GM12878 (cell line): Measurements from ENCODE around the gene B3GNT3. TPM values are rescaled to one million over a fixed set of nuclear protein-coding genes. Genes with fewer than 3 reads are reported as not detected.

Experiments used
- ATAC-seq: fragments of 200-7000 bp; cut with Tn5 transposase; 3 replicates; pipeline ENCODE4 v1.9.1; 2020; ENCODE audit warnings: mild to moderate bottlenecking, moderate library complexity
- BruUV-seq: library from RNA; stranded (reverse); fragments of 400-500 nt; replicated peaks from 2 replicates; lab custom pipeline; 2021; lab: Mats Ljungman, UMichigan
- CTCF ChIA-PET: fragments of 300-600 bp; sonication (Branson Sonifier 250); formaldehyde crosslinking; extraction: SDS; loops from one replicate; lab custom pipeline; 2021; ENCODE audit warnings: inconsistent platforms; lab: Yijun Ruan, JAX
- POLR2A ChIA-PET: fragments of 350-600 bp; formaldehyde crosslinking; extraction: SDS; loops from one replicate; lab custom pipeline; 2021; ENCODE audit warnings: inconsistent platforms; lab: Charles Lee
- RAD21 ChIA-PET: fragments of 300-600 bp; sonication (Branson Sonifier 250); formaldehyde crosslinking; loops from one replicate; lab custom pipeline; 2023; ENCODE audit warnings: antibody characterized with exemption; ENCODE audit not compliant: unreplicated experiment; lab: Charles Lee
- SMC1A ChIA-PET: fragments of 300-600 bp; sonication (Branson Sonifier 250); formaldehyde crosslinking; loops from one replicate; lab custom pipeline; 2023; ENCODE audit not compliant: unreplicated experiment, uncharacterized antibody; lab: Charles Lee
- DNase-seq: peaks from one replicate; pipeline ENCODE4 v3.0.0-alpha.2; 2011; ENCODE audit warnings: low read depth, low spot score
- FAIRE-seq: peaks from 3 replicates; lab custom pipeline; 2011; peaks lifted over from hg19 to GRCh38; lab: Jason Lieb, UNC
- H2AFZ ChIP-seq: 2 replicates; pipeline ENCODE4 v1.6.0; 2011; ENCODE audit warnings: low read depth, low read length, control low read depth; ENCODE audit not compliant: control insufficient read depth
- H3K27ac ChIP-seq: 2 replicates; pipeline ENCODE4 v1.5.1; 2011; ENCODE audit warnings: control low read depth; ENCODE audit not compliant: control insufficient read depth, insufficient read depth
- H3K27me3 ChIP-seq, 2 experiments: replicated peaks in 1 of 2; 2 replicates each; pipeline versions ENCODE4 v1.6.0 to v1.6.1; 2011; ENCODE audit warnings: low read length in 1 of 2; ENCODE audit not compliant: control insufficient read depth in 2 of 2, insufficient read depth in 2 of 2
- H3K36me3 ChIP-seq, 2 experiments: 2 replicates each; pipeline ENCODE4 v1.5.1; 2011; ENCODE audit warnings: low read length in 1 of 2; ENCODE audit not compliant: control insufficient read depth in 2 of 2, insufficient read depth in 2 of 2
- H3K4me1 ChIP-seq: 2 replicates; pipeline ENCODE4 v1.6.1; 2011; ENCODE audit warnings: mild to moderate bottlenecking, low read length, moderate library complexity, mixed read lengths; ENCODE audit not compliant: control insufficient read depth, insufficient read depth
- H3K4me2 ChIP-seq: 2 replicates; pipeline ENCODE4 v1.6.0; 2011; ENCODE audit warnings: control low read depth; ENCODE audit not compliant: control insufficient read depth, insufficient read depth
- H3K4me3 ChIP-seq: fragments of 200-600 bp; sonication (generic); 2 replicates; pipeline ENCODE4 v1.5.1; 2016
- H3K79me2 ChIP-seq: 2 replicates; pipeline ENCODE4 v1.6.0; 2011; ENCODE audit warnings: low read length; ENCODE audit not compliant: control insufficient read depth, insufficient read depth
- H3K9ac ChIP-seq: 2 replicates; pipeline ENCODE4 v1.8.0; 2011; ENCODE audit warnings: low read length, control low read depth, mixed read lengths; ENCODE audit not compliant: control insufficient read depth, insufficient read depth
- H3K9me3 ChIP-seq: replicated peaks from 3 replicates; pipeline ENCODE4 v1.5.1; 2011; ENCODE audit warnings: mild to moderate bottlenecking, low read length; ENCODE audit not compliant: control insufficient read depth, insufficient read depth
- H4K20me1 ChIP-seq: 2 replicates; pipeline ENCODE4 v1.6.0; 2011; ENCODE audit not compliant: control insufficient read depth, insufficient read depth
- CBFB ChIP-seq: IDR thresholded peaks from 2 replicates; pipeline ENCODE4 v1.6.1; 2016; ENCODE audit warnings: antibody characterized with exemption, low read depth
- EGR1 ChIP-seq, 2 experiments: IDR thresholded peaks; 1 replicate in 1 of 2; 2 replicates in 1 of 2; pipeline ENCODE4 v1.6.1; 2011 to 2012; ENCODE audit warnings: low read depth in 2 of 2, low read length in 2 of 2, borderline replicate concordance in 1 of 2, mild to moderate bottlenecking in 1 of 2, moderate library complexity in 1 of 2
- HDAC6 ChIP-seq: fragments of 200-600 bp; sonication (generic); IDR thresholded peaks from one replicate; pipeline ENCODE4 v1.8.0; 2017; ENCODE audit warnings: antibody characterized with exemption; ENCODE audit not compliant: unreplicated experiment
- LARP7 ChIP-seq: fragments of 450-650 bp; IDR thresholded peaks from 2 replicates; pipeline ENCODE4 v1.6.1; 2017; ENCODE audit warnings: mild to moderate bottlenecking
- MEF2A ChIP-seq: IDR thresholded peaks from 2 replicates; pipeline ENCODE4 v1.6.1; 2011; ENCODE audit warnings: low read depth, mild to moderate bottlenecking, low read length, moderate library complexity; ENCODE audit not compliant: insufficient read depth
- MEF2B ChIP-seq: fragments of 450-650 bp; IDR thresholded peaks from 2 replicates; pipeline ENCODE4 v1.6.1; 2018; ENCODE audit warnings: mild to moderate bottlenecking, moderate library complexity; ENCODE audit not compliant: partially characterized antibody, poor library complexity, severe bottlenecking
- MTA2 ChIP-seq: fragments of 450-650 bp; IDR thresholded peaks from 2 replicates; pipeline ENCODE4 v1.6.1; 2016; ENCODE audit warnings: low read depth, mild to moderate bottlenecking, moderate library complexity
- MXI1 ChIP-seq: fragments of 150-350 bp; IDR thresholded peaks from 2 replicates; pipeline ENCODE4 v1.6.1; 2011; ENCODE audit warnings: low read depth, mild to moderate bottlenecking, inconsistent platforms, low read length, improper control_type of control experiment
- NBN ChIP-seq: fragments of 450-650 bp; IDR thresholded peaks from 2 replicates; pipeline ENCODE4 v1.6.1; 2016
- NFXL1 ChIP-seq: fragments of 450-650 bp; IDR thresholded peaks from 2 replicates; pipeline ENCODE4 v1.6.1; 2017; ENCODE audit warnings: antibody characterized with exemption, mild to moderate bottlenecking, borderline replicate concordance
- NR2C1 ChIP-seq: fragments of 450-650 bp; IDR thresholded peaks from 2 replicates; pipeline ENCODE4 v1.6.1; 2017; ENCODE audit warnings: antibody characterized with exemption, mild to moderate bottlenecking, moderate library complexity
- POU2F2 ChIP-seq: IDR thresholded peaks from 3 replicates; pipeline ENCODE4 v1.6.1; 2011; ENCODE audit warnings: low read depth, mild to moderate bottlenecking, low read length, borderline replicate concordance
- RAD21 ChIP-seq: IDR thresholded peaks from 2 replicates; pipeline ENCODE4 v1.6.1; 2011; ENCODE audit warnings: mild to moderate bottlenecking, low read depth, low read length, moderate library complexity; ENCODE audit not compliant: insufficient read depth
- RELB ChIP-seq: fragments of 450-650 bp; IDR thresholded peaks from 2 replicates; pipeline ENCODE4 v1.6.1; 2017; ENCODE audit warnings: low read depth, mild to moderate bottlenecking, moderate library complexity
- RUNX3 ChIP-seq: IDR thresholded peaks from 2 replicates; pipeline ENCODE4 v1.6.1; 2012; ENCODE audit warnings: low read length, inconsistent platforms
- SP1 ChIP-seq: IDR thresholded peaks from one replicate; pipeline ENCODE4 v1.6.1; 2011; ENCODE audit warnings: low read depth, low read length
- TCF3 ChIP-seq: IDR thresholded peaks from 2 replicates; pipeline ENCODE4 v1.6.1; 2012; ENCODE audit warnings: low read depth, mild to moderate bottlenecking, low read length, borderline replicate concordance; ENCODE audit not compliant: insufficient read depth
- WRNIP1 ChIP-seq: IDR thresholded peaks from 2 replicates; pipeline ENCODE4 v1.6.1; 2011; ENCODE audit warnings: low read depth, low read length, improper control_type of control experiment, borderline replicate concordance
- YY1 ChIP-seq: IDR thresholded peaks from 2 replicates; pipeline ENCODE4 v1.6.1; 2011; ENCODE audit warnings: low read depth, mild to moderate bottlenecking, low read length
- ZBTB33 ChIP-seq: fragments of 450-650 bp; IDR thresholded peaks from 2 replicates; pipeline ENCODE4 v1.6.1; 2017; ENCODE audit warnings: mild to moderate bottlenecking
- ZNF622 ChIP-seq: fragments of 450-650 bp; IDR thresholded peaks from 2 replicates; pipeline ENCODE4 v1.6.1; 2017; ENCODE audit warnings: mild to moderate bottlenecking, inconsistent platforms
- WGBS: methylation state at CpG from one replicate; pipeline ENCODE4 v1.1.6; 2016; ENCODE audit warnings: low lambda C conversion rate; ENCODE audit not compliant: insufficient replicate concordance, insufficient coverage; ENCODE audit errors: missing lambda C conversion rate; 5-methylcytosine and 5-hydroxymethylcytosine counted together
- in situ Hi-C: fragments of 300-500 bp; cut with MboI; formaldehyde crosslinking; loops from 9 replicates; pipeline ENCODE4 v1.14.3; 2018; ENCODE audit warnings: mixed read lengths
- intact Hi-C: fragments of 100-400 bp; cut with micrococcal nuclease; formaldehyde crosslinking; loops from one replicate; pipeline ENCODE4 v1.14.2; 2022; ENCODE audit not compliant: unreplicated experiment
- polyA plus RNA-seq, 11 experiments: library from polyadenylated mRNA; depleted of rRNA in 4 of 11; unstranded in 6 of 11; stranded (reverse) in 5 of 11; fragments of >200 nt; fragmentation: Nextera tagmentation in 4 of 11; fragmentation: Illumina TruSeq in 1 of 11; extraction: Ambion mirVana in 4 of 11; extraction: Trizol in 1 of 11; gene quantifications; 1 replicate in 1 of 11; 2 replicates in 10 of 11; pipeline versions ENCODE4 v1.2.1 to v1.2.3, GENCODE V29; 2011 to 2016; ENCODE audit warnings: inconsistent platforms in 2 of 11, missing spikeins in 2 of 11, low read depth in 1 of 11
- total RNA-seq, 4 experiments: library from RNA; depleted of rRNA in 3 of 4; stranded (reverse); fragments of >200 nt in 3 of 4; fragmentation: Illumina TruSeq in 1 of 4; extraction: Trizol in 1 of 4; gene quantifications; 2 replicates each; pipeline versions ENCODE4 v1.2.1 to v1.2.3, GENCODE V29; 2013 to 2021

B3GNT3 gene
- total and polyA plus RNA-seq, 10 of the 15 experiments (the other 5 are each of a cell fraction or from before 2014, with no cell fraction given), result not detected

- peaks cover 18% of the 10 kb centered on the region for H3K79me2 ChIP-seq
- BruUV-seq, result no TSS peak
- H3K36me3 ChIP-seq, result peaks cover 0 to 5% of the 10 kb centered on the region in 2 experiments; a peak in 3 of 4 replicates
- peak overlapping the region; percentile 66 for H3K27ac ChIP-seq
- H2AFZ ChIP-seq, result no peak overlapping the region
- SMC1A ChIA-PET, result interaction anchor here (0.9 to 8.8 kb wide), 7 partner anchors 11 to 150 kb away, joined by 4 to 93 read pairs (median 40); partner anchors contain the start of genes JAK3 and MAP1S
- peak; percentile 37 for DNase-seq
- peak; percentile 45 for ATAC-seq
- POLR2A ChIA-PET, result interaction anchor here (0.6 to 3.0 kb wide), 8 partner anchors 8 to 336 kb away, joined by 3 to 23 read pairs (median 6); partner anchors contain the start of gene MAP1S
- H4K20me1 ChIP-seq, result no peaks in the 10 kb centered on the region
- CTCF ChIA-PET, result interaction anchor here (0.7 to 6.8 kb wide), 13 partner anchors 10 to 177 kb away, joined by 3 to 85 read pairs (median 5); partner anchors contain the start of genes CCDC124, JAK3, MAP1S and RPL18A
- H3K4me2 ChIP-seq, result peak overlapping the region; percentile 82
- no peaks in the 10 kb centered on the region for H3K27me3 ChIP-seq
- in situ Hi-C loops (no loop called here), intact Hi-C loops (loop anchor here (2.0 kb wide), 1 partner anchor 21 kb away; no protein-coding TSS in a partner anchor)
- H3K4me1 ChIP-seq, result peaks cover 61% of the 10 kb centered on the region
- H3K9me3 ChIP-seq, result no peaks in the 10 kb centered on the region; the same call in 2 of the 3 replicates
- no peak for FAIRE-seq
- RAD21 ChIA-PET, result interaction anchor here (0.8 to 6.7 kb wide), 10 partner anchors 9 to 233 kb away, joined by 3 to 96 read pairs (median 3); partner anchors contain the start of gene CCDC124
- H3K9ac ChIP-seq, result peak overlapping the region; percentile 47; the same call in 1 of the 2 replicates
- peak overlapping the region; percentile 69 for H3K4me3 ChIP-seq
- WGBS, result under 1% methylated on average over 12 of the region's 12 CpGs
- TF ChIP-seq ZNF622 (no peak), ZBTB33 (no peak), YY1 (0 out of 2 replicates have a peak, but pooled peaks have one; percentile 5), MEF2A (peak; percentile 79), HDAC6 (no peak), POU2F2 (no peak), RELB (peak; percentile 63), MXI1 (peak; percentile 97), TCF3 (peak; percentile 59; the same call in 1 of the 2 replicates), MTA2 (peak; percentile 21; the same call in 1 of the 2 replicates), NFXL1 (no peak), LARP7 (peak; percentile 80; the same call in 1 of the 2 replicates), NBN (no peak), CBFB (no peak), SP1 (peak; percentile 47), RUNX3 (peak; percentile 54), RAD21 (no peak), WRNIP1 (0 out of 2 replicates have a peak, but pooled peaks have one; percentile 6), EGR1 (IDR thresholded peaks at IDR 0.05; ENCODE audit: borderline replicate concordance in 1 of 2, low read depth in 2 of 2, low read length in 2 of 2) (peak; percentile 47 to 61; a peak in 2 of 3 replicates), MEF2B (peak; percentile 77), NR2C1 (peak; percentile 67; the same call in 1 of the 2 replicates)
Observed at GRCh38 chr19:17755977-17756670, 38.8 kb upstream of the B3GNT3 start.
